HUDEP-2 (cell line): Measurements from ENCODE around the gene UST.
"Not testable (repeated sequence)": the region's sequence is repeated elsewhere in the genome, so short reads cannot be mapped to it uniquely, and the experiment has no call there.

Source experiments
- DNase-seq, 76 experiments: peaks; one replicate each; lab custom pipeline; 2025; ENCODE audit not compliant: unreplicated experiment in 76 of 76; lab: John Stamatoyannopoulos, UW

The UST gene

GRCh38 chr6:148990403-148990802, 243.6 kb downstream of the UST start:
- DNase-seq, result no peak

DNA sequence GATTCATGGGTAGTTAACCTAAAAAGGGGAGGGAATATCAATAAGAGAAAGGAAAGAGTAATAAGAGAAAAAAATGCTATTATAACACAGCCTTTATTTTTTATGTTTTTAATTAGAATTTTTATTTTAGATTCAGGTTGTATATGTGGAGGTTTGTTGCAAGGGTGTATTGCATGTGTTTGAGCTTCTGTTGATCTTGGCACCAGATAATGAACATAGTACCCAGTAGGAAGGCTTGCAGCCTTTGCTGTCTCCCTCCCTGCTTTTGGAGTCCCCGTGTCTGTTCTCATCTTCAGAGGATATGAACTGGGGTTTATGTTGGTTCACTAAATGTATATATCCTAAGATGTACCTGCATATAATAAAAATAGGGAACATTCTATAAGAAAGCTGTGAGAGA, 250.0 kb downstream of the UST start:
- no peak for DNase-seq

- DNase-seq, result no peak
Measured at GRCh38 chr6:148997865-148998264, 251.0 kb downstream of the UST start.

DNA sequence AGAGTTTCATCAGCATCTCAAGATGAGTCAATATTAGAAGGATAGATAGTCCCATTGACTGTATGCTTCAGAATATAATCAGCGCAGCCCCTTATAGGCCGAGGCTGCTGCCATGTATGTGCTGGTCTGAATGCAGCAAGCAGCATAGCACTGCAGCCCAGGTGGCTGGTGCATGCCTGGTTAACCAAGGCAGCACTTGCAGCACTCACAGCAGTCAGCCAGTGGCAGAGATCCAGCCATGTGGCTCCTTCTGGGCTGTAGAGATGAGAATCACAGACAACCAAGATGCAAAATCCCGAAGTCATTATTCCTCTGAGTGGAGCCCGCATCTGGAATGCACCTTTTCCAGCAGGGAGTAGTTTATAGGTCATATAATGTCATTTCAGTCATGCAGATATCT, 251.9 kb downstream of the UST start:
- no peak for DNase-seq

DNA sequence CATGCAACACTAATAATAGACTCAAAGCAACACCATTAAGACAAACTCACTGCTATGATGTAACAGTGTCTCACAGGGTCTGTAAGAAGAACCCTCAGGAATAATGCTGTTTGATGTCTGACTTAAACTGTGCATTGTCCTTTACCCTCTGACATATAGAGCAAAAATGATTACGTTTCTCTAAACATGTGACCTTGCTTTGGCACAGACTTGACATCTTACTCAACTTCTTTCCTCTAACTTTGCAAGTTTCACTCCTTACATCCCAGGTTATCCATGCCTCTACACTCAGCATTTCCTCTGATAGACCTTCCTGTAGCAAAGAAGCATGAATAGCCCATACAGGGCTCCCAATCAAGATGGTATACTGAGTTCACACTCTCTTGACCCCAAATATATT, 252.7 kb downstream of the UST start:
- DNase-seq, result no peak

- no peak for DNase-seq
Measured at GRCh38 chr6:148999929-149000468, 253.2 kb downstream of the UST start.

GRCh38 chr6:149001422-149001821, 254.6 kb downstream of the UST start:
- DNase-seq, result no peak

DNA sequence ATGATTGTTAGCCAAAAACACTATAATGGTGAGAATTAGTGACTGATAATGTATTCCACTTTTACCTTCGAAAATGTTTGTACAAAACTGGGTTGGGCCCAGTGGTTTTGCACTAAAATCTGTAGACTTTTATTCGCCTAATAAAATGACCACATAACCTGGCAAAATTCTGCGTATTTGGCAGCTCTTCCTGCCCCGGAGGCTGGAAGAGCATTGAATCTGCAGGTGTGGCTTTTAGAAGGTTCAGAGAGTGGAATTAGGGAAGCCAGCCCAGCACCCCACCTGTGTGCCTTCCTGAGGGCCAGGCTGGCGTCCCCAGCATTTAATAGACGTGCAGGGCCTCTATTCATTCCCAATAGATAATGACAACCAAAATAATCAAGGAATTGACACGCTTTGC, 256.7 kb downstream of the UST start:
- no peak for DNase-seq

- DNase-seq, result no peak
Measured at GRCh38 chr6:149004664-149005063, 257.8 kb downstream of the UST start.

DNA sequence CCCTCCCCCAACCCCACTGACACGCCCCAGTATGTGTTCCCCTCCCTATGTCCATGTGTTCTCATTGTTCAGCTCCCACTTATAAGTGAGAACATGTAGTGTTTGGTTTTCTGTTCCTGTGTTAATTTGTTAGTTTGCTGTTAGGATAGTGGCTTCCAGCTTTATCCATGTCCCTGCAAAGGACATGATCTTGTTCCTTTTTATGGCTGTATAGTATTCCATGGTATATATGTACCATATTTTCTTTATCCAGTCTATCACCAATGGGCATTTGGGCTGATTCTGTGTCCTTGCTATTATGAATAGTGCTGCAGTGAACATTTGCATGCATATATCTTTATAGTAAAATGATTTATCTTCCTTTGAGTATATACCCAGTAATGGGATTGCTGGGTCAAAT, 259.4 kb downstream of the UST start:
- DNase-seq, result not testable (repeated sequence)

GRCh38 chr6:149006671-149007070, 259.8 kb downstream of the UST start:
- no peak for DNase-seq

DNA sequence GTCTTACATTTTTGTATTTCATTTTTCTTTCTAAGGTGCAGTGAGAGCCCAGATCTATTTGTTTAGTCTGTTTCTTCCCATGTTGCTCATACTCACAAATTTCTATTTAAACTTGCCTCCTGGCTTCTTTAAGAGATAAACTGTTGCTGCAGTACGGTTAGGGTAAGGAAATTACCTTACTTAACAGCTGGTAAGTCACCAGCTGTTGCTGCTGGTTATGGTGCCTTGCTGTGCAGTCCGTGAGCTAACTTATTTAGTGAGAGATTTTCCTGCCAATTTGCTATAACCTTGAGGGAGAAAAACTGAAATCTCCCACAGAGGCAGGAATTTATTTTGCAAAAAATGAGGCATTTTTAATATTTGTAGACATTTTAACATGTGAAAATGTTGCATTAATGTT, 261.0 kb downstream of the UST start:
- no peak for DNase-seq

DNA sequence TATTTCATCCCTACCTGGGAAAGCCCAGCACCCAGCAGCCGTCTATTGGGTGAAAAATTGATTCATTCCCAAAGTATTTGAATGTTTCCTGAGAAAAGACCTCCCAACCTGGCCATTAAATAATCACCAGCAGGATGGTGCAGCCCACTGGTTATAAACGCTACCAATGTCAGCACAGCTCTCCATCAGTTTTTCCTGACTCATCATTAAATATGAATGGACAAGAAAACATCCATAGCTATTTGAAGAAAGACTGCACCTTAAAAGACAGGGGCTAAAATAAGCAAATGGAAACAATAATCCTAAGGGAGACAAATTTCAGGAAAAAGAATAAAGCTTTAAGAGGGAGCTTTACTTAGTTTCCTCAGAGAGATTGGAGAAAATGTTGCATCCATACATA, 261.9 kb downstream of the UST start:
- no peak for DNase-seq

- DNase-seq, result no peak
Measured at GRCh38 chr6:149012040-149012545, 265.3 kb downstream of the UST start.

- no peak for DNase-seq
Measured at GRCh38 chr6:149013586-149014344, 266.9 kb downstream of the UST start.

GRCh38 chr6:149014631-149015534, 268.1 kb downstream of the UST start:
- DNase-seq, result no peak

GRCh38 chr6:149015535-149016525, 269.0 kb downstream of the UST start:
- no peak for DNase-seq

DNA sequence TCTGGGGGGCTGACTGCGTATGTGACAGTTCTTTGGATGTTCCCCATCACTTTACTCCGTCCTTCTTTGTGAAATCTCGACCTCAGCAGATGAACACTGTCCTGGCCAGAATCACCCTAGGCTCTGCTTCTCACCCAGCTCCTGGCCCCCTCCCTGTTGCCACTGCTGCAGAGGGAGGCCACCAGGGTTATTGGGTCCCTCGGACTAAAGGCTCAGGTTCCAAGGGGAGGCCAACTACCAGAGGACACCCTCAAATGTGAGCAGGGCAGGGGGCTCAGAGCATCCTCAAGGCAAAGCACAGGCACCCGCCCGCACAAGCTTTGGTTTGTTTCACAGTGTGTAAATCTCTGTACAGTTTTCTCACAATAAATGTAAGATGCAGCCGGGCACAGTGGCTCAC, 269.9 kb downstream of the UST start:
- no peak for DNase-seq

GRCh38 chr6:149020319-149020718, 273.5 kb downstream of the UST start:
- no peak for DNase-seq

- DNase-seq, result no peak
Measured at GRCh38 chr6:149024361-149024760, 277.5 kb downstream of the UST start.
